ENCODE measurements around the gene FAF1.
"Not testable (repeated sequence)": the region's sequence is repeated elsewhere in the genome, so short reads cannot be mapped to it uniquely, and the experiment has no call there.

The FAF1 gene

DNA sequence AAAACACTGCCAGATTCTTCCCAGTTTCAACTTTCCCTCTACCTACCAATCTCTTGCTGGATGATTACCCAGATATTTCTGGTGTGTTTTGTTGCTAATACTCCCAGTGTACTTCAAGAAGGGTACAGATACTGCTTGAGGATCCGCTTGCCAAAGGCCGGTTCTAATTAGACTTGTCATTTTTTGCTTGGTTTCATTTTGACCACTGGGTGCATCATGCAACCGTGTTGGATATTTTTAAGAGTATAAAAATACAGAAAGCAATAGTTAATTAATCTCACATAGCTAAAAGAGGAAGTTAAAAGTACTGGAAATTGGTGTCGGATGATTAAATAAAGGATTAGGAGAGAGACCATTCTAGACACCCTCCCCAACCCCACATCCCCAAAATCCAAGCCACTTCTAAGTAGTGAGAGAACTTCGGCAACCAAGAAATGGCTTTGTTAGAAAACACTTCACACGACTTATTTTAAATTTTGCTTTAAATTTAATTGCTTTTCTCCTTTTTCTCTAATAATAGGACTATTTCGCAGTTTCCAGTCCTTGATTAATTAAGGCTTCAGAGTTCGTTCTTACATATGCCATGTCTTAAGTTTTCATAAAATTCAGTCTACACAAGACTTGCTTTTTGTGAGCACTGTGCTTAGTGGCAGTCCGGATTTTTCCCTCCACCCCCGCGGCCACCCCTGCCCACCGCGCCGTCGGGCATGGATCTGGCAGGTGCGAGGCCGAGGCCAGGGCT is 7.5 kb upstream of the FAF1 start:
- in situ Hi-C loops (cut with MboI; ENCODE audit: low sequenced_read_pairs): no loop called here

DNA sequence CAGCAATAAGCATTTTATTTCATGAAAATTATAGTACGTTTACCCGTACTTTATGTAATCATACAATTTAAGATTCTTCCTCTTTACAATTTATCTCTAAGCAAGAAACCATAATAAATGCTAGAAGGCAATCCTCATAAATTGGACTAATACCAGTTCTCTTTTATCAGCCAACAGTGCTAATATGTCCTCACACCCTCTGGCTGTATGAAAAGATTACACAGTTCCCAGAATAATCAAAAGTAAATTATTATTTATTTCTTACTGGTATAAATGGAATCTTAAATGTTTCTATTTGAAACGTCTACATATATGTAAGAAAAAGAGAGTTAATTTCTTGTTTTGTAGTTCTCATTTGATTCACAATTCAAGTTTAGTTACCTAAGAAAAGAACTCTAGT is 6.9 kb upstream of the FAF1 start:
- in situ Hi-C loops (cut with MboI; ENCODE audit: low sequenced_read_pairs): no loop called here

- in situ Hi-C loops (cut with MboI; ENCODE audit: low sequenced_read_pairs): no loop called here
Measured at GRCh38 chr1:50964863-50965262, 4.8 kb upstream of the FAF1 start.

GRCh38 chr1:50959303-50959912 is 659 bp downstream of the FAF1 start:
- in situ Hi-C loops (cut with MboI; ENCODE audit: low sequenced_read_pairs): no loop called here

DNA sequence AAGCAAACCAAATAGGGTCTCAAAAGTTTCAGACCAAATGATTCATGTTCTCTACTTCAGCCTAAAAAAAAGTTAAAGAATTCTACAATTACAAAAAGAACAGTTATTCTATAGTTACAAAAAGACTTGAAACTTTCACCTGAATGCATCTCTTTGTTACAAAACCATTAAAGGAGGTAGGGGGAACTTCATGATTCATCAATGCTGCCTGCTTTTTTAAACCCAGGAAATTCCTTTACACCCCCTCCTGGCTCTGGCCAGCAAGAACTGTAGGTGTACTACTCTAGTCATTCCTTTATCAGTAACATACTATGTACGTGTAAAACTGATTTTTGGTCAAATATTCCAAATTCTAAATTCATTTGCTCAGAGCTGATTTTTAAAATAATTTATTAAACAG is 5.0 kb downstream of the FAF1 start:
- in situ Hi-C loops (cut with MboI; ENCODE audit: low sequenced_read_pairs): no loop called here

DNA sequence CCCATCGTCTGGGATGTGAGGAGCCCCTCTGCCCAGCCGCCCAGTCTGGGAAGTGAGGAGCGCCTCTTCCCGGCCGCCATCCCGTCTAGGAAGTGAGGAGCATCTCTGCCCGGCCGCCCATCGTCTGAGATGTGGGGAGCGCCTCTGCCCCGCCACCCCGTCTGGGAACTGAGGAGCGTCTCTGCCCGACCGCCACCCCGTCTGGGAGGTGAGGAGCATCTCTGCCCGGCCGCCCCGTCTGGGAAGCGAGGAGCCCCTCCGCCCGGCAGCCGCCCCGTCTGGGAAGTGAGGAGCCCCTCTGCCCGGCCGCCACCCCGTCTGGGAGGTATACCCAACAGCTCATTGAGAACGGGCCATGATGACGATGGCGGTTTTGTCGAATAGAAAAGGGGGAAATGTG is 7.5 kb downstream of the FAF1 start:
- in situ Hi-C loops (cut with MboI; ENCODE audit: low sequenced_read_pairs): not testable (repeated sequence)

DNA sequence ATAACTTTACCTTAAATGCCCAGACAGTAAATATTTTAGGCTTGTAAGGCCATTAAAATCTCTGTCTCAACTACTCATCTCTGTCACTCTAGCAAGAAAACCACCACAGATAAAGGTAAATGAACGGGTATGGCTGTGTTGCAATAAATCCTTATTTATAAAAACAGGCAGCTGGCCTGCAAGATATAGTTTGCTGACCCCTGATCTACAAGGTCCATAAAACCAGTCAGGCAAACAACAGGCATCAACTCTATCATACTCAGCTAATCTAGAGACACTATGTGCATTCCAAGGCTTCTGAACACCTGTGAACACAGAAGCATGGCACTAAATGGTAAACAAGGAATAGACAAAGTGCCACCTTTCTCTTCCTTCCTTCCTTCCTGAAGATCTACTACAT is 9.7 kb downstream of the FAF1 start:
- in situ Hi-C loops (cut with MboI; ENCODE audit: low sequenced_read_pairs): no loop called here

- in situ Hi-C loops (cut with MboI; ENCODE audit: low sequenced_read_pairs): no loop called here
Measured at GRCh38 chr1:50949286-50949982, 10.6 kb downstream of the FAF1 start.

DNA sequence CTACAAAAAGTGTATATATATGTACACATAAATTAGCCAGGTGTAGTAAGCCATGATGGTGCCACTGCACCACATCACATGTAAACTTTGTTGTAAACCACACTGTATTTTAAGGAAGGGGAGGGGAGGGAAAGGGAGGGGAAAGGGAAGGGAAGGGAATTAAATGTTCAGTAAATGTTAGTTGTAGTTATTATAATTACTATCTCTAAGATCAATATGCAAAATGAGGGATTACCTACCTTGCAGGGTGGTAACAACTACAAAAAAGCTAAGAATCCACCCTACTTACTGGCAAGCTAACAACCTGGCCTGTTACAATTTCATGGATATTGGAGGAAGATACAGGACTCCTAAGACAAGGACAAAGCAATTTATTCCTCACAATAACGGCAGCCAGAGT is 17.7 kb downstream of the FAF1 start:
- in situ Hi-C loops (cut with MboI; ENCODE audit: low sequenced_read_pairs): no loop called here

DNA sequence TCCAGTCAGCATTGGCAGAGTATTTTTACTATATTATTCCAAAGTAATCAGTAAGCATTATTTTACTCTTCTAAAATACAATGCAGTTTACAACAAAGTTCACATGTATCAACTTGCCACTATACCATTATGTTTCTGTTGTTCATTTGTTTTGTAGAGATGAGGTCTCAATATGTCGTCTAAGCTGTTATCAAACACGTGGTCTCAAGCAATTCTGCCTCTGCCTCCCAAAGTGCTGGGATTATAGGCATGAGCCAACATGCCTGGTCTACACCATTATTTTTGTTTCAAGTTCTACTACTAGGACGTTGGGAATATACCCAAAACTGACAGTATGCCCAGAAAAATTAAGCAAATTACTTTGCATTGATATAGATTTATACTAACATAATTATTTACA is 19.8 kb downstream of the FAF1 start:
- in situ Hi-C loops (cut with MboI; ENCODE audit: low sequenced_read_pairs): no loop called here

DNA sequence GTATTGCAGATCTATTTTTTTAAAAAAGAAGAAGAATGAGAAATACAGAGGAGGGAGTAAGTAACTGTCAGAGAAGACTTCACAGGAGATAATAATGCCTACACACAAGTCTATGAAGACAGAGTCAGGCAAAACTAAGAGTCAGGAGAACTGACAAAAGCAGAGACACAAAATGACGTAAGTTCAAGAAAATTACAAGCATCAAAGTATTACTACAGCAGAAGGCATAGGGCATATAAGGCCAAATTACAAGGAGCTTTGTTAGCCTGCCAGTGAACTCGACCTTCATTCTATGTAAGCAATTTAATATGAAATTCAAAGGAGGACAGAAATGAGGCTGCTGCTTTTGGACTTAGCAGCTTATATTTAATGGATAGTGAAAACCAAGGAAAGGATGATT is 23.7 kb downstream of the FAF1 start:
- in situ Hi-C loops (cut with MboI; ENCODE audit: low sequenced_read_pairs): no loop called here

GRCh38 chr1:50935276-50935675 is 24.8 kb downstream of the FAF1 start:
- in situ Hi-C loops (cut with MboI; ENCODE audit: low sequenced_read_pairs): not testable (repeated sequence)

GRCh38 chr1:50934838-50935237 is 25.2 kb downstream of the FAF1 start:
- in situ Hi-C loops (cut with MboI; ENCODE audit: low sequenced_read_pairs): no loop called here

GRCh38 chr1:50933770-50934169 is 26.3 kb downstream of the FAF1 start:
- in situ Hi-C loops (cut with MboI; ENCODE audit: low sequenced_read_pairs): not testable (repeated sequence)

DNA sequence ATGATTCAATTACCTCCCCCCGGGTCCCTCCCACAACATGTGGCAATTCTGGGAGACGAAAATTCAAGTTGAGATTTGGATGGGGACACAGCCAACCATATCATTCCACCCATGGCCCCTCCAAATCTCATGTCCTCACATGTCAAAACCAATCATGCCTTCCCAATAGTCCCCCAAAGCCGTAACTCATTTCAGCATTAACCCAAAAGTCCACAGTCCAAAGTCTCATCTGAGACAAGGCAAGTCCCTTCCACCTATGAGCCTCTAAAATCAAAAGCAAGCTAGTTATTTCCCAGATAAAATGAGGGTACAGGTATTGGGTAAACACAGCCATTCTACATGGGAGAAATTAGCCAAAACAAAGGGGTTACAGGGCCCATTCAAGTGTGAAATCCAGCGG is 28.0 kb downstream of the FAF1 start:
- in situ Hi-C loops (cut with MboI; ENCODE audit: low sequenced_read_pairs): not testable (repeated sequence)

- in situ Hi-C loops (cut with MboI; ENCODE audit: low sequenced_read_pairs): no loop called here
Measured at GRCh38 chr1:50930965-50931737, 28.9 kb downstream of the FAF1 start.

GRCh38 chr1:50930193-50930592 is 29.9 kb downstream of the FAF1 start:
- in situ Hi-C loops (cut with MboI; ENCODE audit: low sequenced_read_pairs): no loop called here

DNA sequence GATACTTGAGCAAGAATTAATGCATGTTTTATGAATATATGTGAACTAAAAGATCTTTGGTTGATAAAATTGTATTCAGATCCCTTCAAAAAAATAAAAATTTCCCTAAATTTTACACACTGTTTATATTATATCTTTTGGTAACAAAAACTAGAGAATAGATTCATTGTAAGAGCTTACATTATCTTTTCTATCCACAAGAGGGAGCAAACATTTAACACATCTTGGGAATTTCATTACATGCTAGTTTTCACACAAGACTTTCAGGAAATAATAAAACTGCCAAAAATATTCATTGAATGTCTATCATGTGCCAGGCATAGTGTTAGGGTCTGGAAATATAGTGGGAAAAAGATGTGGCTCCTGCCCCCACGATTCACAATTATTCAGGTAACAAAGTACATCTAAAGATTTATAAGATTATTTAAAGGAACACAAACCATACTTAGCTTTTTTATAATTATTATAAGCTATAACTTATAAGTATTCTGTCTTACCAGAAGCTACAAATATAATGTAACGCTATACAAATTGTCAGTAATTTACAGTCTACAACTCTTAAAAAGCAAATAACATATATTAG is 30.6 kb downstream of the FAF1 start:
- in situ Hi-C loops (cut with MboI; ENCODE audit: low sequenced_read_pairs): no loop called here

GRCh38 chr1:50923564-50923963 is 36.5 kb downstream of the FAF1 start:
- in situ Hi-C loops (cut with MboI; ENCODE audit: low sequenced_read_pairs): no loop called here

- in situ Hi-C loops (cut with MboI; ENCODE audit: low sequenced_read_pairs): no loop called here
Measured at GRCh38 chr1:50921029-50921428, 39.0 kb downstream of the FAF1 start.

DNA sequence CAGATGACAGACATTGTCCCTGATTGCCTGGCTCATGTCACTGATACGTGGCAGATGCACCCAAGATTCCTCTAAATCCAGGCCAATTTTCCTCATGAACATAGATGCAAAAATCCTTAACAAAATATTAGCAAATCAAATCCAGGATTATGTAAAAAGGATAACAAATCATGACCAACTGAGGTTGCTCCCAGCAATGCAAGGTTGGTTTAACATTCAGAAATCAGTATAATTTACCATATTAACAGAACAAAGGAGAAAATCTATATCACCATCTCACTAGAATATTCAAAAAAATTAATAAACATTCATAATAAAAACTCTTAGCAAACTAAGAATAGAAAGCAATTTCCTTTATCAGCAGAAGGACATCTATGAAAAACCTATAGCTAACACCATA is 39.7 kb downstream of the FAF1 start:
- in situ Hi-C loops (cut with MboI; ENCODE audit: low sequenced_read_pairs): no loop called here

All from HL-60/S4 treated with phorbol 12-myristate 13-acetate at 8.2 ng/mL for 4 days and 3 days (cell line).